HEK293 (cell line): ENCODE data around the gene MAPK8IP3.

Source experiments
- BCL11B ChIP-seq: fragments of 450-650 bp; formaldehyde crosslinking; IDR thresholded peaks from 2 replicates; pipeline ENCODE4 v1.5.1; 2016; ENCODE audit warnings: low read depth, missing biosample characterization, missing genetic modification characterization
- KLF7 ChIP-seq: fragments of 450-650 bp; formaldehyde crosslinking; IDR thresholded peaks from 2 replicates; pipeline ENCODE4 v1.5.1; 2016; ENCODE audit warnings: missing biosample characterization, missing genetic modification characterization, borderline replicate concordance
- KLF8 ChIP-seq: fragments of 450-650 bp; formaldehyde crosslinking; IDR thresholded peaks from 2 replicates; pipeline ENCODE4 v1.5.1; 2016; ENCODE audit warnings: missing biosample characterization, missing genetic modification characterization
- WT1 ChIP-seq: fragments of 450-650 bp; formaldehyde crosslinking; IDR thresholded peaks from 2 replicates; pipeline ENCODE4 v1.5.1; 2016; ENCODE audit warnings: missing biosample characterization, missing genetic modification characterization
- ZBTB20 ChIP-seq: fragments of 450-650 bp; formaldehyde crosslinking; IDR thresholded peaks from 2 replicates; pipeline ENCODE4 v1.5.1; 2016; ENCODE audit warnings: missing biosample characterization, missing genetic modification characterization
- ZBTB48 ChIP-seq: fragments of 450-650 bp; formaldehyde crosslinking; IDR thresholded peaks from 2 replicates; pipeline ENCODE4 v1.5.1; 2016; ENCODE audit warnings: missing biosample characterization, missing genetic modification characterization
- ZBTB49 ChIP-seq: fragments of 450-650 bp; formaldehyde crosslinking; IDR thresholded peaks from 2 replicates; pipeline ENCODE4 v1.5.1; 2016; ENCODE audit warnings: missing biosample characterization, missing genetic modification characterization, low read depth
- ZBTB8A ChIP-seq: fragments of 450-650 bp; formaldehyde crosslinking; IDR thresholded peaks from 2 replicates; pipeline ENCODE4 v1.5.1; 2016; ENCODE audit warnings: missing biosample characterization, missing genetic modification characterization
- ZIC2 ChIP-seq: fragments of 450-650 bp; formaldehyde crosslinking; IDR thresholded peaks from 2 replicates; pipeline ENCODE4 v1.5.1; 2016; ENCODE audit warnings: missing biosample characterization, missing genetic modification characterization
- ZNF221 ChIP-seq: fragments of 450-650 bp; formaldehyde crosslinking; IDR thresholded peaks from 2 replicates; pipeline ENCODE4 v1.5.1; 2017; ENCODE audit warnings: missing biosample characterization, missing genetic modification characterization, borderline replicate concordance
- ZNF335 ChIP-seq: fragments of 450-650 bp; formaldehyde crosslinking; conservative IDR thresholded peaks from 2 replicates; pipeline ENCODE4 v1.5.1; 2016; ENCODE audit warnings: missing biosample characterization, missing genetic modification characterization
- ZNF394 ChIP-seq: fragments of 450-650 bp; formaldehyde crosslinking; IDR thresholded peaks from 2 replicates; pipeline ENCODE4 v1.5.1; 2016; ENCODE audit warnings: missing biosample characterization, missing genetic modification characterization, mild to moderate bottlenecking, moderate library complexity, borderline replicate concordance
- ZNF692 ChIP-seq: fragments of 450-650 bp; formaldehyde crosslinking; IDR thresholded peaks from 2 replicates; pipeline ENCODE4 v1.5.1; 2016; ENCODE audit warnings: missing biosample characterization, missing genetic modification characterization
- TF ChIP-seq, protein P1 (sequence below): fragments of 450-650 bp; formaldehyde crosslinking; IDR thresholded peaks from 2 replicates; pipeline ENCODE4 v1.5.1; 2016; ENCODE audit warnings: missing biosample characterization, missing genetic modification characterization
- TF ChIP-seq, protein P2 (sequence below): fragments of 450-650 bp; formaldehyde crosslinking; IDR thresholded peaks from 2 replicates; pipeline ENCODE4 v1.5.1; 2016; ENCODE audit warnings: missing biosample characterization, missing genetic modification characterization
- TF ChIP-seq, protein P3 (sequence below): fragments of 450-650 bp; formaldehyde crosslinking; IDR thresholded peaks from 2 replicates; pipeline ENCODE4 v1.5.1; 2016; ENCODE audit warnings: missing biosample characterization, missing genetic modification characterization
- TF ChIP-seq, protein P4 (sequence below): fragments of 450-650 bp; formaldehyde crosslinking; IDR thresholded peaks from 2 replicates; pipeline ENCODE4 v1.5.1; 2016; ENCODE audit warnings: missing biosample characterization, missing genetic modification characterization
- TF ChIP-seq, protein P5 (sequence below): fragments of 450-650 bp; formaldehyde crosslinking; IDR thresholded peaks from 2 replicates; pipeline ENCODE4 v1.5.1; 2016; ENCODE audit warnings: missing biosample characterization, missing genetic modification characterization
- TF ChIP-seq, protein P6 (sequence below): fragments of 450-650 bp; formaldehyde crosslinking; IDR thresholded peaks from 2 replicates; pipeline ENCODE4 v1.5.1; 2016; ENCODE audit warnings: missing biosample characterization, missing genetic modification characterization
- TF ChIP-seq, protein P7 (sequence below): fragments of 450-650 bp; IDR thresholded peaks from 2 replicates; pipeline ENCODE4 v1.5.1; 2018; ENCODE audit warnings: missing biosample characterization, mild to moderate bottlenecking, missing genetic modification characterization

MAPK8IP3 gene

DNA sequence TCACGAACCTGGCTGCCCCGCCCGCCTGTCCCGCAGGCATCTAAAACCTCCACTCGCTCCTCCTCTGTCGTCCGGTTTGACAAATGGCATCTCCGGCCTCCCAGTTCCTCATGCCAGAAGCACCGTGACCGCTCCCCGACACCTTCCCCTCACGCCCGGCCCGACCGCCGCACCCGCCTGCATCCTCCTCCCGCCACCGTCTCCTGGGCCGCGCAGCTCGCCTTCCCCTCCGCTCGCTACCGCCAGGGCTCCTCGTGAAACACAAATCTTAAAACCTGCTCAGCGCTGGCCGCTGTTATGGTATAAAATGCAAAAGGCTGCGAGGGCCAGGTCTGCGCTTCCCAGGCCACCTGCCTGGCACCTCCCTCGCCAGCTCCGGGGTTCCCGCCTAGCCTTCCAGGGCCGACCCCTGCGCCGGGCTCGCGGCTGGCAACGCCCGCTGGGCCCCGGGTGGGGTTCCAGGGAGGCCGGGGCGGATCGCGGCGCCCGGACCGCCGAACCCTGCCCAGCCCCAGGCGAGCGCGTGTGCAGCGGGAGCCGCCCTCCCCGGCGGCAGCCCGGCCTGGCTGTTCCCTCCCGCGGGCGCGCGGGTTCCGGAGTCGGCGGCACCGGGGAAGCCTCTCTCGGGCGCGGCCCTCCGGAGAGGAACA is 75.9 kb downstream of the MAPK8IP3 start (continued):
- TF ChIP-seq, protein P1, sequence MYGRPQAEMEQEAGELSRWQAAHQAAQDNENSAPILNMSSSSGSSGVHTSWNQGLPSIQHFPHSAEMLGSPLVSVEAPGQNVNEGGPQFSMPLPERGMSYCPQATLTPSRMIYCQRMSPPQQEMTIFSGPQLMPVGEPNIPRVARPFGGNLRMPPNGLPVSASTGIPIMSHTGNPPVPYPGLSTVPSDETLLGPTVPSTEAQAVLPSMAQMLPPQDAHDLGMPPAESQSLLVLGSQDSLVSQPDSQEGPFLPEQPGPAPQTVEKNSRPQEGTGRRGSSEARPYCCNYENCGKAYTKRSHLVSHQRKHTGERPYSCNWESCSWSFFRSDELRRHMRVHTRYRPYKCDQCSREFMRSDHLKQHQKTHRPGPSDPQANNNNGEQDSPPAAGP (tag by site-specific recombination) = peak; percentile 90; the same call in 1 of the 2 replicates
- TF ChIP-seq ZBTB20 (peak; percentile 90), KLF7 (tag by site-specific recombination) (0 out of 2 replicates have a peak, but pooled peaks have one; percentile 42), WT1 (tag by site-specific recombination) (peak; percentile 26; the same call in 1 of the 2 replicates), KLF8 (tag by site-specific recombination) (peak; percentile 84), ZIC2 (tag by site-specific recombination) (peak; percentile 37), ZBTB49 (tag by site-specific recombination) (no peak), ZNF335 (peak; percentile 97), ZBTB48 (tag by site-specific recombination) (peak; percentile 61; the same call in 1 of the 2 replicates), ZNF692 (tag by site-specific recombination) (0 out of 2 replicates have a peak, but pooled peaks have one; percentile 47), ZNF221 (tag by site-specific recombination) (0 out of 2 replicates have a peak, but pooled peaks have one; percentile 61), ZNF394 (tag by site-specific recombination) (0 out of 2 replicates have a peak, but pooled peaks have one; percentile 24), BCL11B (tag by site-specific recombination) (peak; percentile 36; the same call in 1 of the 2 replicates), ZBTB8A (tag by site-specific recombination) (peak; percentile 17; the same call in 1 of the 2 replicates)
- TF ChIP-seq, protein P2, sequence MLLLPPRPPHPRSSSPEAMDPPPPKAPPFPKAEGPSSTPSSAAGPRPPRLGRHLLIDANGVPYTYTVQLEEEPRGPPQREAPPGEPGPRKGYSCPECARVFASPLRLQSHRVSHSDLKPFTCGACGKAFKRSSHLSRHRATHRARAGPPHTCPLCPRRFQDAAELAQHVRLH (tag by site-specific recombination) = no peak
- TF ChIP-seq, protein P3, sequence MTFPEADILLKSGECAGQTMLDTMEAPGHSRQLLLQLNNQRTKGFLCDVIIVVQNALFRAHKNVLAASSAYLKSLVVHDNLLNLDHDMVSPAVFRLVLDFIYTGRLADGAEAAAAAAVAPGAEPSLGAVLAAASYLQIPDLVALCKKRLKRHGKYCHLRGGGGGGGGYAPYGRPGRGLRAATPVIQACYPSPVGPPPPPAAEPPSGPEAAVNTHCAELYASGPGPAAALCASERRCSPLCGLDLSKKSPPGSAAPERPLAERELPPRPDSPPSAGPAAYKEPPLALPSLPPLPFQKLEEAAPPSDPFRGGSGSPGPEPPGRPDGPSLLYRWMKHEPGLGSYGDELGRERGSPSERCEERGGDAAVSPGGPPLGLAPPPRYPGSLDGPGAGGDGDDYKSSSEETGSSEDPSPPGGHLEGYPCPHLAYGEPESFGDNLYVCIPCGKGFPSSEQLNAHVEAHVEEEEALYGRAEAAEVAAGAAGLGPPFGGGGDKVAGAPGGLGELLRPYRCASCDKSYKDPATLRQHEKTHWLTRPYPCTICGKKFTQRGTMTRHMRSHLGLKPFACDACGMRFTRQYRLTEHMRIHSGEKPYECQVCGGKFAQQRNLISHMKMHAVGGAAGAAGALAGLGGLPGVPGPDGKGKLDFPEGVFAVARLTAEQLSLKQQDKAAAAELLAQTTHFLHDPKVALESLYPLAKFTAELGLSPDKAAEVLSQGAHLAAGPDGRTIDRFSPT = peak; percentile 38; the same call in 1 of the 2 replicates
- TF ChIP-seq, protein P4, sequence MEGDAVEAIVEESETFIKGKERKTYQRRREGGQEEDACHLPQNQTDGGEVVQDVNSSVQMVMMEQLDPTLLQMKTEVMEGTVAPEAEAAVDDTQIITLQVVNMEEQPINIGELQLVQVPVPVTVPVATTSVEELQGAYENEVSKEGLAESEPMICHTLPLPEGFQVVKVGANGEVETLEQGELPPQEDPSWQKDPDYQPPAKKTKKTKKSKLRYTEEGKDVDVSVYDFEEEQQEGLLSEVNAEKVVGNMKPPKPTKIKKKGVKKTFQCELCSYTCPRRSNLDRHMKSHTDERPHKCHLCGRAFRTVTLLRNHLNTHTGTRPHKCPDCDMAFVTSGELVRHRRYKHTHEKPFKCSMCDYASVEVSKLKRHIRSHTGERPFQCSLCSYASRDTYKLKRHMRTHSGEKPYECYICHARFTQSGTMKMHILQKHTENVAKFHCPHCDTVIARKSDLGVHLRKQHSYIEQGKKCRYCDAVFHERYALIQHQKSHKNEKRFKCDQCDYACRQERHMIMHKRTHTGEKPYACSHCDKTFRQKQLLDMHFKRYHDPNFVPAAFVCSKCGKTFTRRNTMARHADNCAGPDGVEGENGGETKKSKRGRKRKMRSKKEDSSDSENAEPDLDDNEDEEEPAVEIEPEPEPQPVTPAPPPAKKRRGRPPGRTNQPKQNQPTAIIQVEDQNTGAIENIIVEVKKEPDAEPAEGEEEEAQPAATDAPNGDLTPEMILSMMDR (tag by site-specific recombination) = peak; percentile 63
- TF ChIP-seq, protein P5, sequence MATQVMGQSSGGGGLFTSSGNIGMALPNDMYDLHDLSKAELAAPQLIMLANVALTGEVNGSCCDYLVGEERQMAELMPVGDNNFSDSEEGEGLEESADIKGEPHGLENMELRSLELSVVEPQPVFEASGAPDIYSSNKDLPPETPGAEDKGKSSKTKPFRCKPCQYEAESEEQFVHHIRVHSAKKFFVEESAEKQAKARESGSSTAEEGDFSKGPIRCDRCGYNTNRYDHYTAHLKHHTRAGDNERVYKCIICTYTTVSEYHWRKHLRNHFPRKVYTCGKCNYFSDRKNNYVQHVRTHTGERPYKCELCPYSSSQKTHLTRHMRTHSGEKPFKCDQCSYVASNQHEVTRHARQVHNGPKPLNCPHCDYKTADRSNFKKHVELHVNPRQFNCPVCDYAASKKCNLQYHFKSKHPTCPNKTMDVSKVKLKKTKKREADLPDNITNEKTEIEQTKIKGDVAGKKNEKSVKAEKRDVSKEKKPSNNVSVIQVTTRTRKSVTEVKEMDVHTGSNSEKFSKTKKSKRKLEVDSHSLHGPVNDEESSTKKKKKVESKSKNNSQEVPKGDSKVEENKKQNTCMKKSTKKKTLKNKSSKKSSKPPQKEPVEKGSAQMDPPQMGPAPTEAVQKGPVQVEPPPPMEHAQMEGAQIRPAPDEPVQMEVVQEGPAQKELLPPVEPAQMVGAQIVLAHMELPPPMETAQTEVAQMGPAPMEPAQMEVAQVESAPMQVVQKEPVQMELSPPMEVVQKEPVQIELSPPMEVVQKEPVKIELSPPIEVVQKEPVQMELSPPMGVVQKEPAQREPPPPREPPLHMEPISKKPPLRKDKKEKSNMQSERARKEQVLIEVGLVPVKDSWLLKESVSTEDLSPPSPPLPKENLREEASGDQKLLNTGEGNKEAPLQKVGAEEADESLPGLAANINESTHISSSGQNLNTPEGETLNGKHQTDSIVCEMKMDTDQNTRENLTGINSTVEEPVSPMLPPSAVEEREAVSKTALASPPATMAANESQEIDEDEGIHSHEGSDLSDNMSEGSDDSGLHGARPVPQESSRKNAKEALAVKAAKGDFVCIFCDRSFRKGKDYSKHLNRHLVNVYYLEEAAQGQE (tag by site-specific recombination) = no peak
- TF ChIP-seq, protein P6, sequence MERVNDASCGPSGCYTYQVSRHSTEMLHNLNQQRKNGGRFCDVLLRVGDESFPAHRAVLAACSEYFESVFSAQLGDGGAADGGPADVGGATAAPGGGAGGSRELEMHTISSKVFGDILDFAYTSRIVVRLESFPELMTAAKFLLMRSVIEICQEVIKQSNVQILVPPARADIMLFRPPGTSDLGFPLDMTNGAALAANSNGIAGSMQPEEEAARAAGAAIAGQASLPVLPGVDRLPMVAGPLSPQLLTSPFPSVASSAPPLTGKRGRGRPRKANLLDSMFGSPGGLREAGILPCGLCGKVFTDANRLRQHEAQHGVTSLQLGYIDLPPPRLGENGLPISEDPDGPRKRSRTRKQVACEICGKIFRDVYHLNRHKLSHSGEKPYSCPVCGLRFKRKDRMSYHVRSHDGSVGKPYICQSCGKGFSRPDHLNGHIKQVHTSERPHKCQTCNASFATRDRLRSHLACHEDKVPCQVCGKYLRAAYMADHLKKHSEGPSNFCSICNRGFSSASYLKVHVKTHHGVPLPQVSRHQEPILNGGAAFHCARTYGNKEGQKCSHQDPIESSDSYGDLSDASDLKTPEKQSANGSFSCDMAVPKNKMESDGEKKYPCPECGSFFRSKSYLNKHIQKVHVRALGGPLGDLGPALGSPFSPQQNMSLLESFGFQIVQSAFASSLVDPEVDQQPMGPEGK = peak; percentile 71
- TF ChIP-seq, protein P7, sequence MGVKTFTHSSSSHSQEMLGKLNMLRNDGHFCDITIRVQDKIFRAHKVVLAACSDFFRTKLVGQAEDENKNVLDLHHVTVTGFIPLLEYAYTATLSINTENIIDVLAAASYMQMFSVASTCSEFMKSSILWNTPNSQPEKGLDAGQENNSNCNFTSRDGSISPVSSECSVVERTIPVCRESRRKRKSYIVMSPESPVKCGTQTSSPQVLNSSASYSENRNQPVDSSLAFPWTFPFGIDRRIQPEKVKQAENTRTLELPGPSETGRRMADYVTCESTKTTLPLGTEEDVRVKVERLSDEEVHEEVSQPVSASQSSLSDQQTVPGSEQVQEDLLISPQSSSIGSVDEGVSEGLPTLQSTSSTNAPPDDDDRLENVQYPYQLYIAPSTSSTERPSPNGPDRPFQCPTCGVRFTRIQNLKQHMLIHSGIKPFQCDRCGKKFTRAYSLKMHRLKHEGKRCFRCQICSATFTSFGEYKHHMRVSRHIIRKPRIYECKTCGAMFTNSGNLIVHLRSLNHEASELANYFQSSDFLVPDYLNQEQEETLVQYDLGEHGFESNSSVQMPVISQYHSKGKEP = 0 out of 2 replicates have a peak, but pooled peaks have one; percentile 17
